PC-3 (cell line): ENCODE data around the gene GLO1.

Source experiments
- CTCF ChIP-seq: fragments of 300-600 bp; sonication (generic); conservative IDR thresholded peaks from 2 replicates; pipeline ENCODE4 v1.5.1; 2017; ENCODE audit warnings: antibody characterized with exemption, low read depth, mild to moderate bottlenecking, low read length
- EZH2phosphoT487 ChIP-seq: fragments of 300-600 bp; sonication (generic); IDR thresholded peaks from 2 replicates; pipeline ENCODE4 v1.6.1; 2018; ENCODE audit warnings: mild to moderate bottlenecking, antibody characterized with exemption, low read length, borderline replicate concordance

- TF ChIP-seq CTCF = no peak
- TF ChIP-seq EZH2phosphoT487 = no peak
These were observed 25.3 kb upstream of the GLO1 start for GRCh38 chr6:38728203-38728602.
